T-helper 2 cell treated with Interferon-gamma antibody and Interleukin-4, amounts not matched to agents 5 μg/mL and 100 μg/mL, for 36 hours (primary cell): ENCODE measurements around the gene LTO1.

Experiments used
- DNase-seq: peaks from one replicate; pipeline ENCODE4 v3.0.0; 2021; ENCODE audit warnings: low spot score
- H3K27ac Mint-ChIP-seq: one replicate; pipeline ENCODE4 v1.8.0; 2021; ENCODE audit warnings: mild to moderate bottlenecking, mixed read lengths
- H3K27me3 Mint-ChIP-seq: one replicate; pipeline ENCODE4 v1.8.0; 2021; ENCODE audit warnings: low read depth, mixed read lengths
- H3K36me3 Mint-ChIP-seq: one replicate; pipeline ENCODE4 v1.8.0; 2021; ENCODE audit warnings: low read depth, mixed read lengths
- H3K4me1 Mint-ChIP-seq: one replicate; pipeline ENCODE4 v1.8.0; 2021; ENCODE audit warnings: low read depth, mixed read lengths
- H3K4me3 Mint-ChIP-seq: one replicate; pipeline ENCODE4 v1.8.0; 2022; ENCODE audit warnings: mild to moderate bottlenecking, moderate library complexity, mixed read lengths
- H3K9me3 Mint-ChIP-seq: one replicate; pipeline ENCODE4 v1.8.0; 2021; ENCODE audit warnings: mixed read lengths

LTO1 gene

DNA sequence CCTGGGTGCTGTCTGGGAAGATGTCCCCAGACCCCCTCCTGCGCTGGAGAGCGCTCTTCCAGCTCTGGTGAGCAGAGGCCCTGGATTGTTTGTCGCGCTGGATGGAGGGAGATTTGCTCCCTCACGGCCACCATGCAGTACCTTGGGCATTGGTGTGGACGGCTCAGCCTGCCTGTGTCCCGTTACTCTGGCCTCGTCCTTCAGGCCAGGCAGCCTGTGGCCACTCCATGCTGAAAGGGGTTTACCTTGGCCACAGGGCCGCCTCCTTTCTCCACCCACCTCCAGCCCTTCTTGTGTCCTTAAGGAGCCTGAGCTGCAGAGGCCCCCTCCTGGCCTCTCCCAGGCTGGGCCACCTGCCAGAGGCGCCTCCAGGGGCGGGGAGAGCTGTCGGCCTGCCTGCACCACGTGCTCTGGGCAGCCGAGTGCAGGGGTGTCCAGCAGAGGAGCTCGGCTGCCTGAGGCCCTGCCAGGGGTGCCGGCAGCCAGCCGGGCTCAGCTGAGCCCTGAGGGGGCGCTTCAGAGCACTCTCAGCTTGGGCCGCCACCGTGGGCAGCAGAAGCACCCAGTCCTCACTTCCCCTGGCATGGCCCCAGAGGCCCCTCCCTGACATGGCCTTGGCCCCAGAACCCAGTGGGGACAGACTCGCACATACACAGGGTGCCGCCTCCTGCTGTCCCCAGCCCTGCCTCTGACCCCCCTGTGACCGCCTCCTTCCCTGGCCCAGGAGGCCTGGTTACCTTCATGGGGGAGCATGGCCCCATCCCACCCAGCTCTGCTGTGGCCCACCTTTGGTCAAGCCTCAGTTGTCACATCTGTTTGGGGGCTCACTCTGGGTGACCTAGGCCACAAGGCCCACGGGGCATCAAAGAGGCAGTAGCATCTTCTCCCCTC is 30.8 kb downstream of the LTO1 start:
- Mint-ChIP-seq H3K4me1 (peaks cover 5% of the 10 kb centered on the region), H3K9me3 (no peaks in the 10 kb centered on the region), H3K36me3 (no peaks in the 10 kb centered on the region), H3K27me3 (peaks cover 20% of the 10 kb centered on the region), H3K27ac (no peak overlapping the region), H3K4me3 (peak overlapping the region; percentile 49)
- no peak for DNase-seq

DNA sequence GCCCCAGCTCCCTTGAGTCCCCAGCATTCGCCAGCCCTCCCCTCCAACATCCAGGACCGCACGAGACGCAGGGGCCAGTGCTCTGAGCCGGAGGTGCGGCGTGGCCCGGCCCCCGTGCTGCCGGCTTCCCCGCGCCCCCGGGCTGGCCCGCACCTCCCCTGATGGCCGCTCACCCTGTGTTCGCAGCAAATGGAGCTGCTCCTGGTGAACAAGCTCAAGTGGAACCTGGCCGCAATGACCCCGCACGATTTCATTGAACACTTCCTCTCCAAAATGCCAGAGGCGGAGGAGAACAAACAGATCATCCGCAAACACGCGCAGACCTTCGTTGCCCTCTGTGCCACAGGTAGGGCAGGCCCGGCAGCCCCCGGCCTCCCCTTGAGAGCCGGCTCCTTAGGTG is 31.5 kb downstream of the LTO1 start:
- no peaks in the 10 kb centered on the region for H3K36me3 Mint-ChIP-seq
- peaks cover 5% of the 10 kb centered on the region for H3K4me1 Mint-ChIP-seq
- H3K4me3 Mint-ChIP-seq: peak overlapping the region; percentile 49
- H3K27me3 Mint-ChIP-seq: peaks cover 24% of the 10 kb centered on the region
- no peak overlapping the region for H3K27ac Mint-ChIP-seq
- DNase-seq: no peak
- no peaks in the 10 kb centered on the region for H3K9me3 Mint-ChIP-seq

DNA sequence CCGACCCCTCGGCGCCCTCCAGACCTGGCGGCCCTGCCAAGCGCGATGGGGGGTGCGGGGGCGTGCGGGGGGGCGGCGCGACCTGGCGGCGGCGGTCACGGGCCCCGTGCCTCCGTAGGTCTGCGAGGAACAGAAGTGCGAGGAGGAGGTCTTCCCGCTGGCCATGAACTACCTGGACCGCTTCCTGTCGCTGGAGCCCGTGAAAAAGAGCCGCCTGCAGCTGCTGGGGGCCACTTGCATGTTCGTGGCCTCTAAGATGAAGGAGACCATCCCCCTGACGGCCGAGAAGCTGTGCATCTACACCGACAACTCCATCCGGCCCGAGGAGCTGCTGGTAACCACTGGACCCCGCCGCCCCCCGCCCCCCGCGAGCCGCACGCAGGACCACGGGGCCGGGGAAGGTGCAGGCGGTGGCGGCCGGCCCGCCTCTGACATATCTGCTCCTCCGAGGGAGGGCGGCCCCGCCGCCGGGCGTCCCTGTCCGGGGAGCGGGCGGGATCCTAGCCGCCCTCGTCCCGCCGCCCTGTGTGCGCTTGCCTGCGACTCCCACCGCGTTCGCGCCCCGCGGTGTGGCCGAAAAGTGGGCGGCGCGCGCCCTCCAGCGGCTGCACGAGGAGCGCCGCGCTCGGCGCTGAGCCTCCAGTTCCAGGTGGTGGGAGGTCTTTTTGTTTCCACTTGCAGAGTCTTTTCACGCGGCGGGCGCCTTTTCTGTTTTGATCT is 32.1 kb downstream of the LTO1 start:
- Mint-ChIP-seq H3K27ac (no peak overlapping the region), H3K36me3 (no peaks in the 10 kb centered on the region), H3K4me3 (peak overlapping the region; percentile 65), H3K9me3 (no peaks in the 10 kb centered on the region), H3K27me3 (peaks cover 28% of the 10 kb centered on the region), H3K4me1 (peaks cover 5% of the 10 kb centered on the region)
- peak; percentile 68 for DNase-seq

DNA sequence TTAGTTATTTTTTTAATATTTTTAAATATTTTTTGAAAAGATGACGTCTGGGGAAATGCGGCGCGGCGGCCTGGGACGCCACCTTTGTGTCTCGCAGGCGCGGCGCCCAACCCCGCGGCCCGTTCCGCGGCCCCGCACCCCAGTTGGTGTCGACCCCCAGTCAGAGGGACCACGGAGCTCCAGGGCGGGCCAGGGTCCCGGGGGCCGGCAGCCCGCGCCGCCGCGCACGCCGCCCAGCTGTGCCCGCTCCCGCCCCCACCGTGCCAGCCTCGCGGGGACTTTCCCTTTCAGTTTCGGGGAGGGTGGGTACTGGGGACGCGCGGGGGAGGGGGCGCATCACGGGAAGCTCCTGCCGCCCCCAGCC is 32.6 kb downstream of the LTO1 start:
- peak; percentile 18 for DNase-seq
- Mint-ChIP-seq H3K36me3 (no peaks in the 10 kb centered on the region), H3K4me3 (no peak overlapping the region), H3K9me3 (no peaks in the 10 kb centered on the region), H3K27me3 (peaks cover 33% of the 10 kb centered on the region), H3K4me1 (peaks cover 5% of the 10 kb centered on the region), H3K27ac (no peak overlapping the region)

DNA sequence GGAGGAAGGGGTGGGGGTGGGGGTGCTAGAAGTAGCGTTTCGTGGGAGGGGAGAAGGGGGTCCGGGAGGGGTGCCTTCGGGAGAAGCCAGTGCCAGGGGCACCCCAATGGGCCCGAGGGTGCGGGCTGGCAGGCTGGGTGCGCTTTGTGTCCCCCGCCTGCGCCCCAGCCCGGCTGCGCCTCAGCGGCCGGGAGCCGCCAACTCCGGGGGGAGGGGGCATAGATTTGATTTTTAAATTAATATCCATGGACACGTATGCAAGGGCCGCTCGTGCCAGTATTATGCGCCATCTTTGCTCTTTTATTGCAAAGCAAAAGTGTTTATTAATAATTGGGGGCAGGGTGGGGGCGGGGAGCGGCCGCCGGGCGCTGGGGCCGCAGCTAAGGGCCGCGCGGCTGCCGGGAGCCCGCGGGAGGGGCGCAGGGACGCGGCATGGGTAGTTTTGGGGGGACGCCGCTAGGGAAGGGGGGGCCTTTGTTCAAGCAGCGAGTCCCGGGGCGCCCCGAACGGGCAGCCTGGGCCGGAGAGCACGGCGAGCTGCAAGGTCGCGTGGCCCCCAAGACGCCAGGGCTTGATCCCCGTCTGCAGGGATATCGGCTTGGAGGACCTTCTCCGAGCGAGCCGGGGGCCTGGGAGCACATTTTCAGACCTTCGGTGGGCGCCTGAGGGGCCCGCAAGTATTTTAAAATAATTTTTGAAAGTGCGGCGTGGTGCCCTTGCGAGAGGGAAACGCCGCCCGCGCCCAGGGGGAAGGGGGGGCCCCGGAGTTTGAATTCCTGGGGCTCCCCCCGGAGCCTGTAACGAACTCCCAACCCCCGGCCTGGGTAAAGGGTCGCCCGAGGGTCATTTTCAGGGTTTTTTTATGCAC is 33.2 kb downstream of the LTO1 start:
- DNase-seq: no peak
- peaks cover 37% of the 10 kb centered on the region for H3K27me3 Mint-ChIP-seq
- H3K27ac Mint-ChIP-seq: no peak overlapping the region
- H3K9me3 Mint-ChIP-seq: no peaks in the 10 kb centered on the region
- peaks cover 6% of the 10 kb centered on the region for H3K4me1 Mint-ChIP-seq
- H3K36me3 Mint-ChIP-seq: no peaks in the 10 kb centered on the region
- peak overlapping the region; percentile 67 for H3K4me3 Mint-ChIP-seq

DNA sequence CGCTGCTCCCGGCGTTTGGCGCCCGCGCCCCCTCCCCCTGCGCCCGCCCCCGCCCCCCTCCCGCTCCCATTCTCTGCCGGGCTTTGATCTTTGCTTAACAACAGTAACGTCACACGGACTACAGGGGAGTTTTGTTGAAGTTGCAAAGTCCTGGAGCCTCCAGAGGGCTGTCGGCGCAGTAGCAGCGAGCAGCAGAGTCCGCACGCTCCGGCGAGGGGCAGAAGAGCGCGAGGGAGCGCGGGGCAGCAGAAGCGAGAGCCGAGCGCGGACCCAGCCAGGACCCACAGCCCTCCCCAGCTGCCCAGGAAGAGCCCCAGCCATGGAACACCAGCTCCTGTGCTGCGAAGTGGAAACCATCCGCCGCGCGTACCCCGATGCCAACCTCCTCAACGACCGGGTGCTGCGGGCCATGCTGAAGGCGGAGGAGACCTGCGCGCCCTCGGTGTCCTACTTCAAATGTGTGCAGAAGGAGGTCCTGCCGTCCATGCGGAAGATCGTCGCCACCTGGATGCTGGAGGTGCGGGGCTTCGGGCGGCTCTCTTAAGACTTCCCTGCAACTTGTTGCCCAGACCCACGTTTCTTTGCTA is 34.1 kb downstream of the LTO1 start, which contains the start of gene CCND1:
CCND1 (plus strand) TSS at position 162 of the 587 bp plus-strand sequence; CDS start at position 320, 158 bp downstream.
- H3K27me3 Mint-ChIP-seq: peaks cover 43% of the 10 kb centered on the region
- peak; percentile 20 for DNase-seq
- peak within 1 kb of the TSS; percentile 67 for H3K4me3 Mint-ChIP-seq
- H3K4me1 Mint-ChIP-seq: peaks cover 6% of the 10 kb centered on the region
- H3K36me3 Mint-ChIP-seq: no peaks in the 10 kb centered on the region
- H3K9me3 Mint-ChIP-seq: no peaks in the 10 kb centered on the region
- no peak within 1 kb of the TSS for H3K27ac Mint-ChIP-seq

DNA sequence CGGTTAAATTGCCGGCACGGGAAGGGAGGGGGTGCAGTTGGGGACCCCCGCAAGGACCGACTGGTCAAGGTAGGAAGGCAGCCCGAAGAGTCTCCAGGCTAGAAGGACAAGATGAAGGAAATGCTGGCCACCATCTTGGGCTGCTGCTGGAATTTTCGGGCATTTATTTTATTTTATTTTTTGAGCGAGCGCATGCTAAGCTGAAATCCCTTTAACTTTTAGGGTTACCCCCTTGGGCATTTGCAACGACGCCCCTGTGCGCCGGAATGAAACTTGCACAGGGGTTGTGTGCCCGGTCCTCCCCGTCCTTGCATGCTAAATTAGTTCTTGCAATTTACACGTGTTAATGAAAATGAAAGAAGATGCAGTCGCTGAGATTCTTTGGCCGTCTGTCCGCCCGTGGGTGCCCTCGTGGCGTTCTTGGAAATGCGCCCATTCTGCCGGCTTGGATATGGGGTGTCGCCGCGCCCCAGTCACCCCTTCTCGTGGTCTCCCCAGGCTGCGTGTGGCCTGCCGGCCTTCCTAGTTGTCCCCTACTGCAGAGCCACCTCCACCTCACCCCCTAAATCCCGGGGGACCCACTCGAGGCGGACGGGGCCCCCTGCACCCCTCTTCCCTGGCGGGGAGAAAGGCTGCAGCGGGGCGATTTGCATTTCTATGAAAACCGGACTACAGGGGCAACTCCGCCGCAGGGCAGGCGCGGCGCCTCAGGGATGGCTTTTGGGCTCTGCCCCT is 34.7 kb downstream of the LTO1 start:
- no peaks in the 10 kb centered on the region for H3K36me3 Mint-ChIP-seq
- no peaks in the 10 kb centered on the region for H3K9me3 Mint-ChIP-seq
- H3K27me3 Mint-ChIP-seq: peaks cover 50% of the 10 kb centered on the region
- peak overlapping the region; percentile 26 for H3K4me3 Mint-ChIP-seq
- DNase-seq: no peak
- peaks cover 6% of the 10 kb centered on the region for H3K4me1 Mint-ChIP-seq
- no peak overlapping the region for H3K27ac Mint-ChIP-seq

DNA sequence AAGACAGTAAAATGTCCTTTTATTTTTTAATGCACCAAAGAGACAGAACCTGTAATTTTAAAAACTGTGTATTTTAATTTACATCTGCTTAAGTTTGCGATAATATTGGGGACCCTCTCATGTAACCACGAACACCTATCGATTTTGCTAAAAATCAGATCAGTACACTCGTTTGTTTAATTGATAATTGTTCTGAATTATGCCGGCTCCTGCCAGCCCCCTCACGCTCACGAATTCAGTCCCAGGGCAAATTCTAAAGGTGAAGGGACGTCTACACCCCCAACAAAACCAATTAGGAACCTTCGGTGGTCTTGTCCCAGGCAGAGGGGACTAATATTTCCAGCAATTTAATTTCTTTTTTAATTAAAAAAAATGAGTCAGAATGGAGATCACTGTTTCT is 35.3 kb downstream of the LTO1 start:
- peaks cover 6% of the 10 kb centered on the region for H3K4me1 Mint-ChIP-seq
- no peak overlapping the region for H3K4me3 Mint-ChIP-seq
- peaks cover 56% of the 10 kb centered on the region for H3K27me3 Mint-ChIP-seq
- no peak overlapping the region for H3K27ac Mint-ChIP-seq
- no peaks in the 10 kb centered on the region for H3K9me3 Mint-ChIP-seq
- H3K36me3 Mint-ChIP-seq: no peaks in the 10 kb centered on the region
- no peak for DNase-seq

DNA sequence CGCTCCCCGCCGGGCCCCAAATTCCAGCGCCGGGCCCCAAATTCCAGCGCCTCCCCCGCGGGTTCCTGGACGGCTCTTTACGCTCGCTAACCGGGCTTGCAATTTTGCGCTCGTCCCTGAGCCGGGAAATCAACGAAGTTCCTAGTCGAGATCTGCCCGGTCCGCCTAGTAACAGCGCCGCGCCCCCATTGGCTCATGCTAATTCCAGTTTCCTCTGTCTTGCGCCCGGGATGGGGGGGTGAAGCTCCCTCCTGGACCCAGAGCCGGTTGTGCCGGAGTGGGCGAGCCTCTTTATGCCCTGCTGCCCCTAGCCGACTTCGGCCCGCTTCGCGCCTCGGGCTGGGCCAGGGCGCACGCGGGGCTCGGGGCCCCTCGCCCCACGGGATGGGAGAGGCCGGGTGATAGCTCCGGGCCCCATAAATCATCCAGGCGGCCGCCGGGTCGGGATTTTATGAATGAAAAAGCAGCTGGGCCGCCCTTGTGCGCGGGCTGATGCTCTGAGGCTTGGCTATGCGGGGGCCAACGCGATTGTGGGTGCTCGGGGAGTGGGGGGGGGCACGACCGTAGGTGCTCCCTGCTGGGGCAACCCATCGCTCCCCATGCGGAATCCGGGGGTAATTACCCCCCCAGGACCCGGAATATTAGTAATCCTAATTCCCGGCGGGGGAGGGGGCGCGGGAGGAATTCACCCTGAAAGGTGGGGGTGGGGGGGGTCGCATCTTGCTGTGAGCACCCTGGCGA is 36.0 kb downstream of the LTO1 start:
- no peak overlapping the region for H3K4me3 Mint-ChIP-seq

DNA sequence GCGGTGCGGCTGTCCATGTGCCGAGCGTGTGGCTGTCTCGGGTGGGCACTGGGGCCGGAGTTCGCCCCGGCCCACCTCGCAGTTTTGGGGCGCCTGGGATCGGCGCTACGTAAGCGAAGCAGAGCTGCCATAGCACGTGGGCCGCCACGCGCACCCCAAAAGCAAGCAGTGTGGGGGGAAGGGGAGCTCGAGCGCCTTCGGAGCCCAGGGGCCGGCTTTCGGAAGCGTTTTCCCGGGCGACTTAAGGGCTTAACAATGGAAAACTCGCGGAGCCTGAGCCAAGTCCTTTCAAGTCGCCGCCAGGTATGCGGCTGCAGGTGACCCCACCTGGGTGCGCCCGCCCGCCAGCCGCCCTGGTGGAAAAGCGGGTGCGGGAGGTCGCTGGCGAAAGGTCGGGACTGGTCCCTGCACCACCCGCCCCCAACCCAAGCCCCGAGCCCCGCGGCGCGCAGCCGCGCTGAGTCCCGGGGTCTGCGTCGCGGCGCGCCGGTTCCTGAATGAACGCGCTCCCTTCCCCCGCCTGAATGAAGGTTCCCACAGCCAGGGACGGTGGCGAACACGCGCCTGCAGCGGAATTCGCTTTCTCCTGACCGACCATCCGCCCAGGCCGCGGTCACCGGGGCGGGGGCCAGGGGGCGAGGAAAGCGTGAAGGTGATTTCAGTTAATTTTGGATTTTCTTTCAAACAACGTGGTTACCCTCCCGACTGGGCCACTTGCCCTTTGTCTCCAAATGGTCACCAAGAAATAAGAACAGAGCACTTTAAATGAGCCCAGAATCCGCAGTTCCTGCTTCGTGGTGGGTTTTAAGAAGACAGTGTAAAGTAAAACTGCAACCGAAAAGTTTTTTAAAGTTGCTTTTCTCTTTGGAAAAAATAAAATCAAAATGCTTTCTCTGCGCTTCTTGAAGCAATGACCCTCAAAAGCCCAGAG is 36.9 kb downstream of the LTO1 start:
- peaks cover 66% of the 10 kb centered on the region for H3K27me3 Mint-ChIP-seq
- no peak for DNase-seq
- H3K27ac Mint-ChIP-seq: peak overlapping the region; percentile 31
- H3K4me1 Mint-ChIP-seq: peaks cover 6% of the 10 kb centered on the region
- H3K4me3 Mint-ChIP-seq: no peak overlapping the region
- H3K9me3 Mint-ChIP-seq: no peaks in the 10 kb centered on the region
- no peaks in the 10 kb centered on the region for H3K36me3 Mint-ChIP-seq

More for the DNA sequence above, 36.0 kb downstream of the LTO1 start:
- Mint-ChIP-seq H3K27me3 (peaks cover 60% of the 10 kb centered on the region), H3K9me3 (no peaks in the 10 kb centered on the region), H3K27ac (peak overlapping the region; percentile 36), H3K4me1 (peaks cover 6% of the 10 kb centered on the region), H3K36me3 (no peaks in the 10 kb centered on the region)
- DNase-seq: no peak

DNA sequence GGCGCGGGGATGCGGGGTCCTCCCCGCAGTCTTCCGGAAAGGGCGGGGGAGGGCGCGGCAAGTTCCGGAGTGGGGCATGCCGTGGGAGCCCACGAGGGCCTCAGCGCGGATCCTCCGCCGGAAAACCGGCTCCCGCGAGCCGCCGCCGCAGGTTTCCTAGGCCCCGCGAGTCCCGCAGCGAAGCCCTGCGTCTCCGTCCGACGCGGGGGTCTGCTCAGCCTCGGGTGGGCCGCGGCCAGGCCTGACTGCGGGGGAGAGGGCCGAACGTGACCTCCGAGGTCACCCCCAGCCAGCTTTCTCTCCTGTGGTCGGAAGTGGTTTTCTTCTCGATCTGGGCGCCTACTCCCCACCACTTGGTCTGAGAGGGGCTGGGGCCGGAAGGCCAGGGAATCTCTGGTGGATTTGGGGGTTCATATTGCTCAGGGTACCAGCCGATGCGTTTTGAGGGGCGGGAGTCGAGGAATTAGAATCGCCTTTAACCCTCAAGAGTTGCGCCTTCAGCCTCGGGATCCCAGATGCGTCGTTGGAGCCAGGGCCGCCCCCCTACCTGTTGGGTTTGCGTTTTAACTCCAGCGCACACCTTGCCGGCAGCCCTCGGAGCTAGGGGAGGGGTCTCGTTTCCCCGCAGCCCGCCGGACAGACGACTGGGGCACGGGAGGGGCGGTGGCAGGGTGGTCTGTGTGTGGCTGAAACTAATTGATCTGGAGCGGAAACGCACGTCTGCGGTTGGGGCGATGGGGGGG is 37.8 kb downstream of the LTO1 start:
- no peaks in the 10 kb centered on the region for H3K36me3 Mint-ChIP-seq
- peaks cover 67% of the 10 kb centered on the region for H3K27me3 Mint-ChIP-seq
- peaks cover 6% of the 10 kb centered on the region for H3K4me1 Mint-ChIP-seq
- no peak overlapping the region for H3K4me3 Mint-ChIP-seq
- no peaks in the 10 kb centered on the region for H3K9me3 Mint-ChIP-seq
- DNase-seq: no peak
- no peak overlapping the region for H3K27ac Mint-ChIP-seq
